Adrenal gland (tissue), 5 donors: ENCODE measurements around the gene WDR87.

Experiments used
- CTCF ChIP-seq, 6 experiments: fragments of 450-650 bp in 4 of 6; fragments of 200-600 bp in 2 of 6; sonication (generic) in 1 of 6; IDR thresholded peaks; 1 replicate in 5 of 6; 2 replicates in 1 of 6; pipeline versions ENCODE4 v1.5.1 to v1.8.0; 2016 to 2021; ENCODE audit warnings: antibody characterized with exemption in 6 of 6, mild to moderate bottlenecking in 2 of 6, moderate library complexity in 1 of 6
- POLR2A ChIP-seq, 2 donors: fragments of 450-650 bp; IDR thresholded peaks; one replicate each; pipeline ENCODE4 v1.6.1; 2017; ENCODE audit warnings: antibody characterized with exemption in 2 of 2, mild to moderate bottlenecking in 2 of 2, moderate library complexity in 1 of 2
- donor health status: DM: no; HTN: no; CAD: no.

DNA sequence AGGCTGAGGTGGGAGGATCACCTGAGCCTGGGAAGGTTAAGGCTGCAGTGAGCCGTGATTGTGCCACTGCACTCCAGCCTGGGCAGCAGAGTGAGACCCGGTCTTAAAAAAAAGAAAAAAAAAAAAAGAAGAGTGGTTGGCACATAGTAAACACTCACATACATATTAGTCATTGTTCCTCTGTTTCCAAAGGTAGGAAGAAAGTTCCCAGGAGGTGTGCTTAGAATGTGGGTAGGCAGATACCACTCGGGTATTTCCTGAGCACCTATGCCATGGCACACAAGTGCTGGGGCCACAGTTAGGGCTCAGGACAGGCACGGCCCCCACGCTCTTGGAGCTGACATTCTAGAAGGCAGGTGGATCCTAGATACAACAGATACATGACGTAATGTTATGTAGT lies 42.0 kb upstream of the WDR87 start:
- TF ChIP-seq POLR2A (IDR thresholded peaks at IDR 0.05): no peak
- no peak for TF ChIP-seq CTCF (IDR thresholded peaks at IDR 0.05)
